RCC 7860 (cell line): ENCODE data around the gene SMIM27.
"Not testable (repeated sequence)": the region's sequence is repeated elsewhere in the genome, so short reads cannot be mapped to it uniquely, and the experiment has no call there.

ENCODE experiments used
- DNase-seq: peaks from one replicate; pipeline ENCODE4 v3.0.0-alpha.2; 2015; ENCODE audit warnings: low spot score
- FAIRE-seq: peaks from 2 replicates; lab custom pipeline; 2012; peaks lifted over from hg19 to GRCh38; lab: Jason Lieb, UNC

Gene SMIM27, protein sequence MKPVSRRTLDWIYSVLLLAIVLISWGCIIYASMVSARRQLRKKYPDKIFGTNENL

DNA sequence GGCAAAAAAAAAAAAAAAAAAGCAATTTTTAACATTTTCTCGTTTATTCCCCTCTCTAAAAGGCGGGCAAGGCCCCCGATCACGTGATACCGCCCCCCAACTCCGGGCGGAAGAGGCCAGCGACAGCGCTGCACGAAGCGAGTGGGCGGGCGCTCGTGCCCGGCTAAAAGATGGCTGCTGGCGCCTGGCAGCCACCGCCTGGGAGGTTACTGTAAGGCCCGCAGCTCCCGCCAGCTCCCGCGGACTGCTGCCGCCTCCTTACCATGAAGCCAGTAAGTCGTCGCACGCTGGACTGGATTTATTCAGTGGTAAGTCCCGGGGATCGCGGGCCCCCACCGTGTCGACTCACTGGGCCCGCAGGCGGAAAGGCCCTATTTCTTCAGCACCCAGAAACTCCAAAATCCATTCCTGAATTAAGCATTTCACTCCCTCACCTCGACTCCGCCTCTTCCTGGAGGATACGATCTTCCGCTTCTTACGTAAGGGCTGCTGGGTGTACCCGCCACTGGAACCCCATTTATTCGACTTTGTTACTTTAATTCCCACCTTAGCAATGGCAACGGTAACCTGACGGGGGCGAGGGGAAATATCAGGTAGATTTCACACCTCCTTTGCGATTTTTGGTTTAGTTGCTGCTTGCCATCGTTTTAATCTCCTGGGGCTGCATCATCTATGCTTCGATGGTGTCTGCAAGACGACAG, at the start of gene SMIM27, which contains the start of gene TOPORS:
Gene SMIM27, plus strand, starts transcription at position 156 of the 701 bp plus-strand sequence. Its CDS starts 108 bp downstream, at position 264.
Gene TOPORS, minus strand, starts transcription at position 415 of the 701 bp plus-strand sequence. Its CDS starts 150 bp downstream, at position 265.
- FAIRE-seq (no peak), DNase-seq (peak; percentile 66)

DNA sequence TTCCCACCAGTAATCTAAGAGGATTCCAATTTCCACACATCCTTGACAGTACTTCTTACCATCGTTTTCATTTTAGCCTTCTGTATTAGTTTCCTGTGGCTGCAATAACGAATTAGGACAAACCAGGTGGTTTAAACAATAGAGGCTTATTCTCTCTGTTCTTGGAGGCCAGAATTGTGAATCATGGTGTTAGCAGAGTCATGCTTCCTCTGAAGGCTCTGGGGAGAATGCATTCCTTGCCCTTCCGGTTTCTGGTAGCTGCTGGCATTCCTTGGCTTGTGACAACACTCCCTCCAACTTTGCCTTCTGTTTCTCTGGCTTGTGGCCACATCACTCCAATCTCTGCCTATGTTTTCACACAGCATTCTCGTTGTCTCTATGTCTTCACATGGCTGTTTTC, 49.7 kb upstream of the SMIM27 start:
- FAIRE-seq = no peak
- peak; percentile 36 for DNase-seq

DNA sequence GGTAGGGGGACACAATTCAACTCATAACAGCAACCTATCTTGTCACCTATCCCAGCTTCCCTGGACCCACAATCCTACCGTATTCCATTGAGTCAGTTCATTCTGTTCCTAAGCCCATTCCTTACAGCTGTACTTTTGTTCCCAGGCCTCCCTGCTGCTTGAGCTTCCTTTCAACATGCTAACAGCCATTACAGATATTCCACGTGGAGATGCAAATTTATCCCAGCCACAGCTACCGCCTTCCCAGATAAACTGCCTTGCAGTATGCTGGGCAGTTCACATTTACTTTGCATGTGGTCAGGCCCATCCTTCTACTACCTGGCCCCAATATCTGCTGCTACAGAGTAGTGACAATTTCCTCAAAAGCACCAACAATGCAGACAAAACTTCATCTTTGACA, 49.1 kb upstream of the SMIM27 start:
- FAIRE-seq = no peak
- DNase-seq = no peak

DNA sequence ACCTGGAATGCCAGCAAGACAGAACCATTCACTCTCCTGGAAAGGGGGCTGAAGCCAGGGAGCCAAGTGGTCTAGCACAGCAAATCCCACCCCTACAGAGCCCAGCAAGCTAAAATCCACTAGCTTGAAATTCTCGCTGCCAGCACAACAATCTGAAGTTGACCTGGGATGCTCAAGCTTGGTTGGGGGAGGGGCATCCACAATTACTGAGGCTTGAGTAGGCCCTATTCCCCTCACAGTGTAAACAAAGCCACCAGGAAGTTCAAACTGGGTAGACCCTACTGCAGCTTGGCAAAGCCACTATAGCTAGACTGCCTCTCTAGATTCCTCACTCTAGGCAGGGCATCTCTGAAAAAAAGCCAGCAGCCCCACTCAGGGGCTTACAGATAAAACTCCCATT, 43.4 kb upstream of the SMIM27 start:
- FAIRE-seq (no peak), DNase-seq (no peak)

DNA sequence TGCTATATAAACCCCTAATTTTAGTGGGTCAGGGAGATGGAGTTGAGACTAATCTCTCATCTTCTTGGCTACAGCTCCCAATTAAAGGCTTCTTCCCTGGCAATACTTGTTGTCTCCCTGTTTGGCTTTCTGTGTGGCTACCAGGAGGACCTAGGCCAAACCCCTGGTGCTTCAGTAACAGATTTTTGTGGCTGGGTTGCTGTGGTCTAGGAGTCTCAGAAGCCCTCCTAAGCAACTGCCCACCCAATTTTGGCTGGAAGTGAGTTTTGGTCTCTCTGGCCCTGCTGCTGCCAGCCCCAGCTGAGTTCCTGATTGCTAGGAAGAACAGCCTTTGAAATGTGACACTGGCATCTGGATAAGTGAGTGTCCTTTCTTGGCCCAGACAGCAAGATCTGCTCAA, 35.9 kb upstream of the SMIM27 start:
- FAIRE-seq = no peak

DNA sequence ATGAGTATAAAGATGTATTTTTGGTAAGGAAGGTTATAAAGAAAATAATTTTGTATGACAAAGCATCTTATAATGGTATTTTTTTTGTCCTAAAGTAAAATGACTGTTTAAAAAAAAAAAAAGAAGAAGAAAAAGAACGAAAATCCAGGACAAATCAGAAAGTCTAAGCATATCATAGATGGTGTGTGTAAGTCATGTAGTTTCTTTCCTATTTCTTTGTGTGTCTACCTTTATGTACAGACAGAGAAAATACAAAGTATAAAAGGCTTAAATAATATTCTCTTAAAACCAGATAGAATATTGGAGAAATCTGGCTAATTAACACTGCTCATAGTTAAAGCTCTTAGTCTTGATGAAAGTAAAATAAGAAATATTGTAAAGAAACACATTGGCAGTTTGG, 33.9 kb upstream of the SMIM27 start:
- DNase-seq = no peak
- no peak for FAIRE-seq

More for the DNA sequence above, 35.9 kb upstream of the SMIM27 start:
- no peak for DNase-seq

DNA sequence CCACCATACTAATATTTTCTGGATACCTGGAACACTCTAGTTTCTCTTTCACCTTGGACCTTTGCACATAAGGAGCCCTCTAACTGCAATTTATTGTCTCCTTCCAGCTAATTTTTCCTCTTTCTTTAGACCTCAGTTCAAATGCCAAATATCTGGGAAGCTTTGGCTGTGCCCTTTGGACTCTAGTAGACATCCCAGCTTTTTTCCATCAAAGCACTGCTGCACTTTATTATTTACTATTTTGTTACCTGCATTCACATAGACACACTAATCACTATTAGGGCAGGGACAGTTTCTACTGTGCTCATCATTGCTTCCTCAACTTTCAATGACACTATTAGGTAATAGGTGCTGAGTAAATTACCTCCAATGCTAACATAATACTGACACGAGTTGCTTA, 28.2 kb upstream of the SMIM27 start:
- FAIRE-seq (no peak), DNase-seq (no peak)

DNA sequence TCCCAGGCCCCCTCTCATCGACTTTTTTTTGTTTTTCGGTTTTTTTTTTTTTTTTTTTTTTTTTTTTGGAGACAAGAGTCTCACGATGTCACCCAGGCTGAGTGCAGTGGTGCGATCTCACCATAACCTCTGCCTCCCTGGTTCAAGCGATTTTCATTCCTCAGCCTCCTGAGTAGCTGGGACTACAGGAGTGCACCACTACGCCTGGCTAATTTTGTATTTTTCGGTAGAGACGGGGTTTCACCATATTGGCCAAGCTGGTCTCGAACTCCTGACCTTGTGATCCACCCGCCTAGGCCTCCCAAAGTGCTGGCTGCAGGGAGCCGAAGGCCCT, 27.6 kb upstream of the SMIM27 start:
- FAIRE-seq = not testable (repeated sequence)

DNA sequence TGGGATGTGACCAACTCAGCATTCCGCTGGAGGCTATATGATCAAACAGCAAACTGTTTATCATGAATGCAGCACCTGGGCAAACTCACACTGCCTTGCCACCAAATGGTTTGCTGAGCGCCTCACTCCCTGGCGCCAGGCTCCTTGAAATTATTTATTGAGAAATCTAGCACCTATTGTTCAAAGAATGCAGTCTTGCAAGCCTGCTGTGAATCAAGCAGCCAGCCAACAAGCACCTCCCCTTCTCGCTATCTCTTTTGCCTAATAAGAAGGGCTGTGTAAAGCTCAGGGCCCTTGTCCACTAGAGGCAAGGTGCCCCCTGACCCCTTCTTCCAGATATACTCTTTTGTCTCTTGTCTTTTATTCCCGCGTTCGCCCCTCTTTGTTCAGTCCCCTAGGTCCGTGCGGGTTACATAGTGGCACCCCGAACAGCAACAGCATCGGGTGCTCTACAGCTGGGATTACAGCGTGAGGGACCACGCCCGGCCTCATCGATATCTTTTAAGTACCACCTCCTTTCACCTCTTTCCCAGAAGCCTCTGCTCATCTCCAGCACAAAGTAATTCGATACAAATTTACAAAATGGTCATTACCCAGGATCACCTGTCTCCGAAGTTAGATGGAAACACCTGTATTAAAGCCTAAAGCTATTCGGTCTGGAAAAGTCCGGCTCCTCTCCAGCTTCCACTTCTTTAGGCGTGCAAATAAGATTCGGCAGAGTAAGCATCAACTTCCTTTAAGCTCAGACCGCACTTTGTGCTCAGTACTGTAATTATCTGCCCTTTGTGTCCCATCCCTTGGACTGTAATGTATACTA, 27.0 kb upstream of the SMIM27 start:
- DNase-seq = no peak
- FAIRE-seq = no peak

More for the DNA sequence above, 27.6 kb upstream of the SMIM27 start:
- not testable (repeated sequence) for DNase-seq

DNA sequence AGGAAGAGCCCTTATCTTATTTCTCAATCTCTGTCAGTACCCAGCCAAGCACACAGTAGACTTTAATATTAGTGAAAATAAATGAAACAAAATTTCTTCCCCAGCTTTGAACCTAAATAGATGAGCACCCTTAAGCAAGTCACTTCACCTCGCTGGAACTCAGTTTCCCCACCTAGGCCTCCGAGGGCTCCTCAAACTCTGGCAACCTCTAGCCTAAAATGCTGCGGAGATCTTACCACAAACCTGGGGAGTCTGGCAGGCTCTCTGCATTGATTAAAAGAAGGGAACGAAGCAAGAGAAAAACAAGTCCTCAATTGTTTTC, 26.5 kb upstream of the SMIM27 start:
- DNase-seq (no peak), FAIRE-seq (no peak)

DNA sequence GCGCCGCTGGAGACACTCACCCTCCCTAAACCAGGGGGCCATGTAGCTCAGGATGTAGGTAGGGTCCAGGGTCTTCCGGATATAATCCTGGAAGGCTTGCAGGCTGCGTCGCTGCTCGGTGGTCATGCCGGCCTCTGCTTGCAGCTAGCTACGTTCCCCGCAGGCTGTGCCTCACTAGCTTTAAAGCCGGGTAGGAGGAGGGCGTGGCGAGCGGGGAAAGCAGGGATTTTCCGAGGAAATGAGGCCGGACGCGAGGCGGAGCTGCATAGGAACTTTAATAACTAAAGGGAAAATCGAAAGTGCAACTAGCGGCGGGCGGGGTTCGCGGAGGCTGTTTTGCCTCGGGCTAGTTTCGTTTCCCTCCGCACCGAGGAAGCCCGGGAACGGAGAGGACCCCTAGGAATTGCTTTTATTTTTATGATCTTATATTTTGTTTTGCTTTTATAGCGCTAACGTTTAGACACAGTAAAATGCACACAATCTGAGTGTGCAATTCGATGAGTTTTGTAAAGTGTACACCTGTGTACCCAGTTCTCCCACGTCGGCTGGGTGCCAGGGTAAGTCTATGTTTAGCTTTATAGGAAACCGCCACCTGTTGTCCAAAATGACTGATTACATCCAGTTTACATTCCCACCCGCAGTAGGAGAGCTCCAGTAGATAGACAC, 26.0 kb upstream of the SMIM27 start, which contains the start of gene RIGI:
Gene RIGI, minus strand, starts transcription at position 156 of the 666 bp plus-strand sequence. Its CDS starts 30 bp downstream, at position 126.
- peak; percentile 80 for DNase-seq
- peak; percentile 82 for FAIRE-seq

DNA sequence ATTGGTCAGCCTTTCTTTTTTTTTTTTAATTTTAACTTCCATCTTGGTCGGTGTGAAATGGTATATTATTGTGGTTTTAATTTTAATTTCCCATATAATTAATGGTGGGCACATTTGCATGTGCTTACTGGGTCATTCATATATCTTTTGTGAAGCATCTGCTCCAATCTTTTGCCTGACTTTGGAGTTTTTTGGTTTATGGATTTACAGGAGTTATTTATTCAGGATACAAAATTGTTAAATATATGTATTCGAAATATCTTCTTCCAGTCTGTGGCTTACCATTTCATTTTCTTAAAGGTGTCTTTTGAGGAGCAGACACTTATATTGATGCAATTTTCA, 25.4 kb upstream of the SMIM27 start:
- no peak for FAIRE-seq
- no peak for DNase-seq

DNA sequence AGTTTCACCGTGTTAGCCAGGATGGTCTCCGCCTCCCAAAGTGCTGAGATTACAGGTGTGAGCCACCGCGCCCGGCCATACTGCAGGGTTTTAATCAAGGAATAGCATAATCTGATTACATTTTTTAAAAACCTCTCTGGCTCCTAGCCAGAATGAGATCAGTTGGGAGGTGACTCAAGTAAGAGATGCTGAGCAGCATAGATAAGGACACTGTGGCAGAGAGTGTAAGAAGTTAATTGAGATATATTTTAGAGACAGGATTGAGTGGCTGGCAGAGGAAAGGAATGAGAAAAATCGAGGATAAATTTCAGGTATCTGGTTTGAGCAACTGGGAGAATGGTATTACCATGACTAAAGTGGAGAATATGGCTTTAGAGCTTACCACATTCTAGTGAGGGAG, 18.8 kb upstream of the SMIM27 start:
- DNase-seq = no peak
- FAIRE-seq = no peak

DNA sequence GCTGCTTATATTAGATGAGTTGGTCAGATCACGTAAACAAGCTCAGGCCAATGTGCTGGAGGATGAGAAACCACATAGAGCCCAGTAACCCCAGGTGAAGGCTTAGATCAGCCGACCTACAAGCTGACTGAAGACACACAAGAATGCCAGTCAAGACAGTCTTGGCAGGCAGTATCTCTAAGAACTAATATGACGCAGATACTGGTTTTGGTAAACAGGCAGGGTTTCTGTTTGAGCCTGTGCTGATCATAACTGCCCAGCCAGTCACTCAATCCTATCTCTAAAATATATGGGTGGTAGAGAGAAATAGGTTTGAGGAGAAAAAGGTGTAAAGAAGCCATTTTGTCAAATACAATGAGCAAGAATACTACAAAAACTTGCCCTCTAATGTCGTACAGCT, 18.3 kb upstream of the SMIM27 start:
- FAIRE-seq = no peak

DNA sequence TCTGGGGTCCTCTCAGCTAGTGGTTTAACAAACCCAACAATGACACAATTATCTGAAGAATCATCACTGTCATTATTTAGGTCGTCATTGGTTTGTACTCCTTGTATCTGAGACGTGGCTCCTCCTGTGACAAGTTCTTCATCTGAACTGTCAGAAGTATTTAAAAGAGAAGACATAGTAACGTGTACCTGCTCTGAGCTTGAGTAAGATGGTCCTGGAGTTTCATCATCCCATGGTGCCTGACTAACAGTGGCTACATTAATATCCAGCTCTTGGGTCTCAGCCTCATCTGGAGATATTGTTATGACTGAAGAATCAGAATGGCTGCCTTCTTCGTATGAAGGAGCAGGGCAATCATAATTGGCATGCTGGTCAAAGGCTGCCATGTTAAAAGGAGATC, 9.1 kb upstream of the SMIM27 start:
- DNase-seq (no peak), FAIRE-seq (no peak)

More for the DNA sequence above, 18.3 kb upstream of the SMIM27 start:
- no peak for DNase-seq

DNA sequence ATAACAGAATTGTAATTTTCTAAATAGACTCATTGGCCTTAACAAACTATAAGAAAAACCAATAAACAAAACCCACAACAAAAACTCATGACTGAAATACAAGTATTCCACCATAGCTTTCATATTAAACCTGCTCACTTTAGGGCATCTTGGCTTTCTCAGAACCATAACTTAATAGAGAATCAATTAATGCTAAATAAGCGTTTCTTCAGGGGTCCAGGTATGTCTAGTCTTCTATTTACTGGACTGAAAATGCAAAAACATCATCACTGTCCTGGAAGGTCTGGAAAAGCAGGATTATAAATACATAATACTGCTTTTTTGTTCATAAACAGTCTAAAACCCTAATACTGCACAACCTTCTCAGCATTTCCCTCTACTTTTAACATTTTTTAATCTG, 6.2 kb upstream of the SMIM27 start:
- FAIRE-seq = no peak
- no peak for DNase-seq

DNA sequence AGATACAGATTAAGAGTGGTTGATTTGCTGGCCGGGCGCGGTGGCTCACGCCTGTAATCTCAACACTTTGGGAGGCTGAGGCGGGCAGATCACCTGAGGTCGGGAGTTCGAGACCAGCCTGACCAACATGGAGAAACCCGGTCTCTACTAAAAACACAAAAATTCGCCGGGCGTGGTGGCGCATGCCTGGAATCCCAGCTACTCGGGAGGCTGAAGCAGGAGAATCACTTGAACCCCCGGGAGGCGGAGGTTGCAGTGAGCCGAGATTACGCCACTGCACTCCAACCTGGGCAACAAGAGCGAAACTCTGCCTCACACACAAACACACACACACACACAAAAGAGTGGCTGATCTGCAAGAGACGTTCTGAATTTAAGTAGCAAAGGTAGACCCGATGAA, 3.9 kb upstream of the SMIM27 start:
- not testable (repeated sequence) for DNase-seq, FAIRE-seq

DNA sequence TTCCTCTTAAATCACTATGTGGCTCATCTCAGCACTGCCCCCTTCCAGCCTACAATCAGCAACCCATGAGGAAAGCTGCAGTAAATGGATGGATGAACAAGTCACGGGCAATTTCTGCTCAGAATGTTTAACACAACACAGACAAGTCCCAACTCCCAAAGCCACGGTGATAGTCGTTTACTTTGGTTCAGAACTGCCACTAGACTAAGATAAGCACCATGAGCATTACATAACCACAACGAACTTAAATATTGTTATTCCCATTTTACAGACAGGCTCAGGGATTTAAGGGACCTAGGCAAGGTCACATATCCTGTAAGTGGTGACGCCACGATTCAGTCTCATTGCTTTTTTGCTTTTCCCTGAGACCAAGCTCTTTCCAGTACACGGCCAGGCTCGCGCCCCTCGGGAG, 2.0 kb upstream of the SMIM27 start:
- FAIRE-seq (no peak), DNase-seq (no peak)

DNA sequence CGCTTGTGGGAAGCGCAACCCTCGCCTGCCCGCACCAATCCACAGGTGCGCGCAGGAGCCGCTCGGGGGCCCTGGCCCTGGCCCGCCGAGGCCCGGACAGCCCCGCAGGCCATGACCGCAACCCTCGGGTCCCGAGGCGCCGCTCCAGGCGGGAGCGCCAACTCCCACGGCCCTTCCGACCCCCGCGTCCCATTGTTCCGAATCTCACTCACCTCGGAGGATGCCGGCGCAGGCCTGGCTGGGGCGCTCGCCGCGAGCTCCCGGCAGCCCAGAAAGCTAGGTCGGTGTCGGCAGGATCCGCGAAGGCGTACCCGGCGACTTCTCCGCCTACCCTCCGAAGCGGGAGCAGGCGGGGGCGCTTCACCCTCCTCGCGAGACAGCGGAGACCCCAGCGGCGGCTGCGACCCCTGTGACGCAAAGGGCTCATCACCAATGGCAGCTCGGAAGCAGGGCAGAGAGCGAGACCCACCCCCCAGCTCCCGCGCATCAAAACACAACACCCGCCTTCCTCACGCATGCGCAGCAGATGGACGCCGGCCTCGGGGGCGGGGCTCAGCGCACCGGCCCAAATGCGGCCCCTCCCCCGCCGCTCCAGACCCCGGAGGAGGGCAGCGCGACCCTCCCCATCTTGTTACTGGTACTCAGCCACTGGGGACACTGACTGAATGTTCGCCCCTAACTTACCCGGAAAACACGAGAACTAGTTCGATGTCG, 1.4 kb upstream of the SMIM27 start:
- FAIRE-seq = no peak

DNA sequence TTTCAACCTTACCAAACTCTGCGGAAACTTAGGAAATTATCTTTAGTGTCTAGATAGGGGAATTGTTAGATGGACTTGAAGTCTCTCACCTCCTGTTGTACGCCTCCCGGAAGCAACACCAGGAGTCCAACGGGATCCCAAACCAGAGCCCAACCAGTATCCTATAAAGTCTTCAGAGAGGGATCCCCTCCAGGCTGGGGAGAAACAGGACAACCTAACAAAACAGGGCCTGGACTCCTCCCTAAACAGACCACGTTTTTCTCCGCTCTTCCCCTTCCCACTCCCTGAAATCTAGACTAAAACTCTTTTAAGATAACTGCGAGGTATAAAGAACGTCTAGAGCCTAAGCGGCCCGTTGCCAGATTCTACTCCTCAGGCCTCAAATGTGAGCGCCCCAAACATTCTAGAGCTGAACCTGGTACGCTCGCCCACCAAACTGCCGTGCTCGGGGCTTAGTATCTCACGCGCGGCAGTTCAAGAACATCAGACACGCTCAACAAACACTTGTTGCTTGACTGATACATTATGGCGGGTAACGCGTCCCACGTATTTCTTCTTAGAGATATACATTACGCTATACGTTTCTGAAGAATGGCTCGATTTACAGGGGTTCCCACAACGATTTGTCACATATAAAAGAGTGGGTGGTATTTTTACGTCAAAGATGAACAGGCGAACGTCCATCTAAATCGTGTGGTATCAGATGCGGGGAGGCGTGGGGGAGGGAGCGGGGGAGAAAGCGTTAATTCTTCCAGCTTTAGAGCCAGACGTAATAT, 663 bp upstream of the SMIM27 start:
- FAIRE-seq (no peak), DNase-seq (peak; percentile 30)

More for the DNA sequence above, 1.4 kb upstream of the SMIM27 start:
- peak; percentile 75 for DNase-seq
